Nephron (organoid): ENCODE measurements around the gene EGFL8.
A peak's percentile ranks its signal among the peaks of the same experiment; 100 is the strongest.

ENCODE experiments used
- H3K27ac Mint-ChIP-seq, 3 experiments: 2 replicates each; pipeline ENCODE4 v1.8.0; 2020; ENCODE audit warnings: mixed read lengths in 3 of 3, mild to moderate bottlenecking in 2 of 3, moderate library complexity in 1 of 3
- H3K27me3 Mint-ChIP-seq: 2 replicates; pipeline ENCODE4 v1.8.0; 2021; ENCODE audit warnings: low read depth, mild to moderate bottlenecking, moderate library complexity, mixed read lengths
- H3K36me3 Mint-ChIP-seq: 2 replicates; pipeline ENCODE4 v1.8.0; 2020; ENCODE audit warnings: low read depth, mixed read lengths
- H3K4me1 Mint-ChIP-seq: 2 replicates; pipeline ENCODE4 v1.8.0; 2020; ENCODE audit warnings: mixed read lengths
- H3K4me3 Mint-ChIP-seq, 3 experiments: 2 replicates each; pipeline ENCODE4 v1.8.0; 2020; ENCODE audit warnings: mild to moderate bottlenecking in 3 of 3, mixed read lengths in 3 of 3, moderate library complexity in 2 of 3
- H3K9me3 Mint-ChIP-seq: 2 replicates; pipeline ENCODE4 v1.8.0; 2020; ENCODE audit warnings: mixed read lengths
- TF ChIP-seq, protein P1 (sequence below), 3 experiments: fragments of 200-600 bp; sonication (generic); IDR thresholded peaks; one replicate each; pipeline ENCODE4 v1.5.0; 2021; ENCODE audit warnings: antibody characterized with exemption in 3 of 3; ENCODE audit not compliant: unreplicated experiment in 3 of 3

The EGFL8 gene

DNA sequence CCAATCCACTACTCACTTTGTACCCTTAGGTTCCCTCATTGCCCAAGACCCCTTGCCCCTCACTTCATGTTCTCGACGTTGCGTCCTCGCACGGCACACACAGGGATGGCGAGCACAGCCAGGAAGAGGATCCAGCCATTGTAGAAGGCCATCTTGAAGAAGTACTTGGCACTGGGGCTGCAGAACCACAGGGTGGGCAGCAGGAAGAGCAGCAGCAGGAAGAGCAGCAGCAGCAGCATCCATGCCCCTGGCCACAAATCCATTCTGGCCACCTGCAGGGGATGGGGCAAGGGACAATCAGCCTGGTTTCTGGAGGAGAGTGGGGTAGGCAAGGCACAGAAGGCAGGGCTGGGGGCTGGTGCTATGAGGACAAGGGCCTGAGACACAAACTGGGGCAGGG is 6.8 kb downstream of the EGFL8 start:
- Mint-ChIP-seq H3K9me3 (no peaks in the 10 kb centered on the region), H3K27me3 (no peaks in the 10 kb centered on the region), H3K36me3 (peaks cover 40% of the 10 kb centered on the region), H3K4me3 (no peak overlapping the region), H3K27ac (no peak overlapping the region), H3K4me1 (peaks cover 16% of the 10 kb centered on the region)
- TF ChIP-seq, protein P1, sequence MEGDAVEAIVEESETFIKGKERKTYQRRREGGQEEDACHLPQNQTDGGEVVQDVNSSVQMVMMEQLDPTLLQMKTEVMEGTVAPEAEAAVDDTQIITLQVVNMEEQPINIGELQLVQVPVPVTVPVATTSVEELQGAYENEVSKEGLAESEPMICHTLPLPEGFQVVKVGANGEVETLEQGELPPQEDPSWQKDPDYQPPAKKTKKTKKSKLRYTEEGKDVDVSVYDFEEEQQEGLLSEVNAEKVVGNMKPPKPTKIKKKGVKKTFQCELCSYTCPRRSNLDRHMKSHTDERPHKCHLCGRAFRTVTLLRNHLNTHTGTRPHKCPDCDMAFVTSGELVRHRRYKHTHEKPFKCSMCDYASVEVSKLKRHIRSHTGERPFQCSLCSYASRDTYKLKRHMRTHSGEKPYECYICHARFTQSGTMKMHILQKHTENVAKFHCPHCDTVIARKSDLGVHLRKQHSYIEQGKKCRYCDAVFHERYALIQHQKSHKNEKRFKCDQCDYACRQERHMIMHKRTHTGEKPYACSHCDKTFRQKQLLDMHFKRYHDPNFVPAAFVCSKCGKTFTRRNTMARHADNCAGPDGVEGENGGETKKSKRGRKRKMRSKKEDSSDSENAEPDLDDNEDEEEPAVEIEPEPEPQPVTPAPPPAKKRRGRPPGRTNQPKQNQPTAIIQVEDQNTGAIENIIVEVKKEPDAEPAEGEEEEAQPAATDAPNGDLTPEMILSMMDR (IDR thresholded peaks at IDR 0.05; ENCODE audit: unreplicated experiment in 3 of 3) = no peak

DNA sequence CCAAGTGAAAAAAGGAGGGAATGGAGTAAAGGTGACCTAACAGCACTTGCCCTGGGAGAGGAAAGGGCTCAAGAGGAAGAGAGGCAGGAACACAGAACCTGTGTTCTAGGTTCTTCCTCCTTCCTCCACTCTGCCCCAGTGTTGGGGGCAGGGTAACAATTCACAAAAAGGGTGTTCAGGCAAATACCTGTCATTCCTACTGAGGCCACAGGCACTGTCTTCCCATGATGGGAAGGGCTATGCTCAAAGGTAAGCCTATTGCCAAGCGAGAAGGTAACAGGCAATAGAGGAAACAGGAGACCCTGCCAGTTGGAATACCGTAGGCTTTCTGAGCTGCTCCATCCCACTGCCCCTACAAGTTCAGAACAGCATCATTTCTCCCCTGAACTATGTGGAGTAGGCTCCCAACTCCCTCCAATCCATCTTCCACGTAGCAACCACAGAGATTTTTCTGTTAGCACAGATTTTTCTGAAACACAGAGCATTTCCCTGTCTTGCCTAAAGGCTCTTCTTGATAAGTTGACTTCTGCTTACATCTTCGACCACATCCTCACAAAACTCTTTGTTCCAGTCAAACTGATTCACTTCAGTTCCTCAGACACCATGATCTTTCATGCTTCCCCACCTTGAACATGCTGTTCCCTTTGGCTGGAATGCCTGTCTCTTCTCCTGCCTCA is 8.8 kb downstream of the EGFL8 start:
- H3K36me3 Mint-ChIP-seq = peaks cover 31% of the 10 kb centered on the region
- TF ChIP-seq, protein P1 (IDR thresholded peaks at IDR 0.05; ENCODE audit: unreplicated experiment in 3 of 3) = no peak
- peaks cover 26% of the 10 kb centered on the region for H3K4me1 Mint-ChIP-seq
- H3K9me3 Mint-ChIP-seq = no peaks in the 10 kb centered on the region
- H3K27me3 Mint-ChIP-seq = no peaks in the 10 kb centered on the region
- H3K27ac Mint-ChIP-seq = no peak overlapping the region
- H3K4me3 Mint-ChIP-seq = peak overlapping the region in 2 of 3 experiments; percentile 62 to 68

DNA sequence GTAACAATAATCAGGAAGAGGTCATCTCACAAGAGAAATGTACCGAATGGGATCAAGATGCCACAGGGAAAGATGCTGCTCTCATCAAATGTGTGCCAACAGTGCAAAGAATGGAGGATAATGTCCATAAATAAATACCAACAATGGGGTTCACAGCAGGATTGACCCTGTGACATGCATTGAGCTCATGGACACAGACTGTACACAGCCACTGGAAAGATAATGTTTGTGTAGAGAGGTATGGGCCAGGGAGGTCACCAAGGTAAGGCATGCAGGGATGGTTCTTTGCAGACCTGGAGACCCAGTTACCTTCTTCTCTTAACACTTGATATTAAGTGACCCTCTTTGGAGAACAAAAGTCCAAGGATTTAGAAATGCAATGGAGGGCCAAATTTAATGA is 10.0 kb downstream of the EGFL8 start:
- TF ChIP-seq, protein P1 (IDR thresholded peaks at IDR 0.05; ENCODE audit: unreplicated experiment in 3 of 3) = no peak
- Mint-ChIP-seq H3K4me3 (peak overlapping the region; percentile 87 to 96 (median 89)), H3K4me1 (peaks cover 37% of the 10 kb centered on the region), H3K36me3 (peaks cover 28% of the 10 kb centered on the region), H3K27me3 (no peaks in the 10 kb centered on the region), H3K27ac (peak overlapping the region in 1 of 3 experiments; percentile 15), H3K9me3 (no peaks in the 10 kb centered on the region)

DNA sequence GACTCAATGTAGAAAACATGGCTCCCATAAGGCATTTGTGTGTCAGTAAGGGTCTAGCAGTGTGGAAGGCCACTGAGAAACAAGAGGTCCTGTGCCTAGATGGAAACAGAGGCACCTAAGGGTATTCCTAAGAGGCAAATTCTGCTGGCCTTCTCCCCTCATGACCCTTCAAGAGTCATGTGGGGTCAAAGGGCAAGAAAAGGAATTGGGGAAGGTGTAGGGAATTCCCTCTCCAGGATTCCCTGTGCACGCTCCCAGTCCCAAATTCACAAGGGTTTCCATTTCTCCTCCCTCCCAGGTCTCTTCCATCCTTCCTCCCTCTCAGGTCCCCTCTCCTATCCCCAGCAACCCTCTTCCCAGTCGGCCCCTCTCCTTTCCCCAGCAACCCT is 10.9 kb downstream of the EGFL8 start:
- TF ChIP-seq, protein P1 (IDR thresholded peaks at IDR 0.05; ENCODE audit: unreplicated experiment in 3 of 3) = no peak
- Mint-ChIP-seq H3K27me3 (no peaks in the 10 kb centered on the region), H3K9me3 (no peaks in the 10 kb centered on the region), H3K27ac (peak overlapping the region; percentile 37 to 61 (median 59)), H3K36me3 (peaks cover 23% of the 10 kb centered on the region), H3K4me1 (peaks cover 42% of the 10 kb centered on the region), H3K4me3 (peak overlapping the region; percentile 87 to 96 (median 89))

DNA sequence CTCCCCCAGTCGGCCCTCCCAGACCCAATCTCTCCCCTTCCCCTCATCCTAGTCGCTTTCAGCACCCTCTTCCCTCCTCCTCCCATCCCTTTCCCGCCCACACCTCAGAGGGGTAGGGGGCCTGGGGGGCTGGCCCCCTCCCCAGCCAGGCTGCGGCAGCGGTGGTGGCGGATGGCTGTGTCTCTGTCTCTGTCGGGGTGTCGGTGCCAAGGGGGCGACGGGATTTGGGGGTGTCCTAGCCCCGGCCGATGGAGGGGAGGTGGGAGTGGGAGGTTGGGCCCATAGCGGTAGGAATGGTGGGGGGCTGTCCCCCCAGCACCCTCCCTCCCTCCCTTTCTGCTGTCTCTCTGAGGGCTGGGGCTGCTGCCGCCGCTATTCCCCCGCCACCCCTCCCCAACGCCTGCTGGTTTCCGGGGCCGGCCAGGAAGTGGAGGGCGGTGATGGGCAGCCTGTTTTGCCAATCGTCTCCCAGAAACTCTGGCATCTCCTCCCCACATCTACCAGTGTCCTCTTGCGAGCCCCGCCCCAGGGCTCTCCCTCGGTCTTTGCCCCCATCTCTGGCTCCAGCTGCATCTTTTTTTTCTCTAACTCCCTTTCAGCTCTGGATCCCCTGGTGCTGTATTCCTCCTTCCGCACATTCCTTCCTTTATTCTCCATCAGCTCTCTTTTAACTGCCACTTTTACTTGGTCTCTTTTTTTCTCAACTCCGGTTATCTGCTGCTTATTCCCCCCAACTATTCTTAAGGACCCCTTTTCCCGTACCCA is 11.5 kb downstream of the EGFL8 start, which contains the start of gene AGPAT1:
Gene AGPAT1 (minus strand): TSS at position 374 of the 765 bp plus-strand sequence. CDS start 4,588 bp downstream, outside the sequence.
- no peaks in the 10 kb centered on the region for H3K27me3 Mint-ChIP-seq
- peak within 1 kb of the TSS; percentile 98 to 100 (median 99) for H3K27ac Mint-ChIP-seq
- H3K4me1 Mint-ChIP-seq = peaks cover 47% of the 10 kb centered on the region
- peaks cover 23% of the 10 kb centered on the region for H3K36me3 Mint-ChIP-seq
- H3K4me3 Mint-ChIP-seq = peak within 1 kb of the TSS; percentile 87 to 96 (median 89)
- TF ChIP-seq, protein P1 (IDR thresholded peaks at IDR 0.05; ENCODE audit: unreplicated experiment in 3 of 3) = no peak
- no peaks in the 10 kb centered on the region for H3K9me3 Mint-ChIP-seq
